ENCODE results near the gene USP24.
"Not testable (repeated sequence)": the region's sequence is repeated elsewhere in the genome, so short reads cannot be mapped to it uniquely, and the experiment has no call there.

Gene USP24

DNA sequence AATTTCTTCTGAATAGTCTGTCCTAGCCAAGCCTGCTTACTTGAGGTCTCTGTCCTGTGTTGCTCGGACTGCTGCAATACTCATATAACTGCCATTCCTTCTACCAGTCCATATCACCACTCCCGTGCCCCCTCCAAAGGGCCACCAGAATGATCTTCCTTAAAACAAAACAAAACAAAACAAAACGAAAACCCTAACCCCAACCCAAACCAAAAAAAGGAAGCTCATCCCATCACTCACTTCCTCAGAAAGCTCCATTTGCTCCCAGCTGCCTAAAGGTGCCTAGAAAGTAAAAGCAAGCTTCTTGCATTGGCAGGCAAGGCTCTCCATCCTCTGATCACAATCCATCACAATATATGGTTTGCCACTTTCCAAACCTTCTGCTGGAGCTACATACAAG is 20.3 kb downstream of the USP24 start:
- H3K4me3 ChIP-seq (ENCODE audit: low read depth, low read length): no peak overlapping the region
- DNase-seq (ENCODE audit: low read depth, low spot score): no peak
- no peak for TF ChIP-seq CTCF (IDR thresholded peaks at IDR 0.05; ENCODE audit: low read depth, low read length)
- in situ Hi-C loops (cut with HindIII; ENCODE audit: low sequenced_read_pairs): no loop called here

DNA sequence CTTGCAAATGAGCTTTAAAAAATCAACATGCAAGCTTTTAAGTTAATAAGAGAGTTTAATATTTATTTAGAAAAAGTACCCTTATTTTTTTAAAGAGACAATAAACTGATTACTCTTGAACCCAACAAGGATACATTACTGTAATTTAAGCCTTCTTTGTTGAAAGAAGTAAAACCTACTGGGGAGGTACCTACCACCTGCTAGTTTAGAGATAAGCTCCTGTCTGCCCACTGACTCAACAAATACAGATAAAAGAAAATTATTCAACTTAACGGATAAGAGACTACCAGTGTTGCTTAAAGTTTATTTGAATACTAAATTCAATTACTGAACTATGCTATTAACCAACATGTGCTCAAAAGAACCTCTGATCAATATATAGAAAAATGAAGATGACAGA is 23.1 kb downstream of the USP24 start:
- TF ChIP-seq CTCF (IDR thresholded peaks at IDR 0.05; ENCODE audit: low read depth, low read length): no peak
- H3K4me3 ChIP-seq (ENCODE audit: low read depth, low read length): no peak overlapping the region
- no peak for DNase-seq (ENCODE audit: low read depth, low spot score)
- in situ Hi-C loops (cut with HindIII; ENCODE audit: low sequenced_read_pairs): no loop called here

DNA sequence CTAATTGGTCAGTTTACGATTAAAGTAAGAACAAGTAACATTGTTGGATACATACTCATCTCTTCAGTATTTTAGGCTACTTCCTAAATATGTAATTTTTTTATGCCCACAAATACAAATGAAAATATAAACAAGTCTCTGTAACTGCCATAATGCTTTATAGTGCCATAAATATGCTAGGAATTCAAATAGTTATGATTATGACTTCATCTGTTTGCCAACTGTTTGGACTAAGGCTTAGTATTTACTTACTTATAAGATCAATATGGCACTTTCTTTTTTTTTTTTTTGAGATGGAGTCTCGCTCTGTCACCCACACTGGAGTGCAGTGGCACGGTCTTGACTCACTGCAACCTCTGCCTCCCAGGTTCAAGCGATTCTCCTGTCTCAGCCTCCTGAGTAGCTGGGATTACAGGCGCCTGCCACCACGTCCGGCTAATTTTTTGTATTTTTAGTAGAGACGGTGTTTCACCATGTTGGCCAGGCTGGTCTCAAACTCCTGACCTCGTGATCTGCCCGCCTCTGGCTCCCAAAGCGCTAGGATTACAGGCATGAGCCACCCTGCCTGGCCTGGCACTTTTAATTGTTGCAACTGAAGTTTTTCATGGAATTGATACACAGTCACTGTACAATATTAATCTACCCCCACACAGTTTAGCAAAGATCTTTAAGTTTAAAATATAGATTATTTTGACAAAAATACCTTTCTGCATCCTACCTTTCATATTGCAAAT is 23.8 kb downstream of the USP24 start:
- DNase-seq (ENCODE audit: low read depth, low spot score); in situ Hi-C loops (cut with HindIII; ENCODE audit: low sequenced_read_pairs); H3K4me3 ChIP-seq (ENCODE audit: low read depth, low read length): not testable (repeated sequence)

DNA sequence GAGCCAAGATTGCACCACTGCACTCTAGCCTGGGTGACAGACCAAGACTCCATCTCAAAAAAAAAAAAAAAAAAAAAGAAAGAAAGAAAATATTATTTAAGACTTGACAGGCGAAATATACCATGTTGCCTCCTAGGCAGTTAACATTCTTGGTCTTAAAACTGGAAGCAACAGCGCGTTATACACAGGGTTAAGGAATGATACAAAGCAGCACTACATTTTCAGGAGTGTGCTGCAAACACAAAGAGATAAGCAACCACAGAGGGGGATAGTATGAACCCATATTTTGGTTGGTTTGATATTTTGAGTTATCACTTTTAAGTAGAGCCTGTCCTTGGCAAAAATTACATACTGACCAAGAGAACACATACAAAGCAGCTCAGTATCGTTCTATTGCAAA is 25.1 kb downstream of the USP24 start:
- in situ Hi-C loops (cut with HindIII; ENCODE audit: low sequenced_read_pairs): no loop called here
- no peak for TF ChIP-seq CTCF (IDR thresholded peaks at IDR 0.05; ENCODE audit: low read depth, low read length)
- DNase-seq (ENCODE audit: low read depth, low spot score): no peak
- no peak overlapping the region for H3K4me3 ChIP-seq (ENCODE audit: low read depth, low read length)

DNA sequence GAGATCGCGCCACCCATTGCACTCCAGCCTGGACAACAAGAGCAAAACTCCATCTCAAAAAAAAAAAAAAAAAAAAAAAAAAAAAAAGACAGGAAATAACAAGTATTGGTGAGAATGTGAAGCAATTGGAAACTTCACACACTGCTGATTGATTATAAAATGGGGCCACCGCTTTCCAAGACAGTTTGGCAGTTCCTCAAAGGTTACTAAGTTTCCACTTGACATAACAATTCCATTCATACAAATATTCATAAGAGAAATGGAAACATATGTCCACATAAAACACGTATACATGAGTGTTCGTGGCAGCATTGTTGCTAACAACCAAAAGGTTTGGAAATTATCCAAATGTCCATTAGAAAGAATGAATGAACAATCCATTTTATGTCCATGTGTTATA is 26.3 kb downstream of the USP24 start:
- DNase-seq (ENCODE audit: low read depth, low spot score): no peak
- TF ChIP-seq CTCF (IDR thresholded peaks at IDR 0.05; ENCODE audit: low read depth, low read length): no peak
- no peak overlapping the region for H3K4me3 ChIP-seq (ENCODE audit: low read depth, low read length)
- in situ Hi-C loops (cut with HindIII; ENCODE audit: low sequenced_read_pairs): no loop called here

- in situ Hi-C loops (cut with HindIII; ENCODE audit: low sequenced_read_pairs): no loop called here
- no peak overlapping the region for H3K4me3 ChIP-seq (ENCODE audit: low read depth, low read length)
- TF ChIP-seq CTCF (IDR thresholded peaks at IDR 0.05; ENCODE audit: low read depth, low read length): no peak
- no peak for DNase-seq (ENCODE audit: low read depth, low spot score)
Measured at GRCh38 chr1:55185832-55186231, 29.3 kb downstream of the USP24 start.

- no peak for TF ChIP-seq CTCF (IDR thresholded peaks at IDR 0.05; ENCODE audit: low read depth, low read length)
- H3K4me3 ChIP-seq (ENCODE audit: low read depth, low read length): no peak overlapping the region
- DNase-seq (ENCODE audit: low read depth, low spot score): no peak
- in situ Hi-C loops (cut with HindIII; ENCODE audit: low sequenced_read_pairs): no loop called here
Measured at GRCh38 chr1:55184859-55185258, 30.3 kb downstream of the USP24 start.
